H1 (cell line): Measurements from ENCODE around the gene DSCAM. TPM values are rescaled to one million over a fixed set of nuclear protein-coding genes. Genes with fewer than 3 reads are reported as not detected.

ENCODE experiments used
- FOSL1 ChIP-seq: IDR thresholded peaks from 2 replicates; pipeline ENCODE4 v1.6.1; 2011; ENCODE audit warnings: mild to moderate bottlenecking, low read depth, low read length, moderate library complexity; ENCODE audit not compliant: insufficient read depth
- GABPA ChIP-seq: IDR thresholded peaks from 2 replicates; pipeline ENCODE4 v1.6.1; 2011; ENCODE audit warnings: mild to moderate bottlenecking, low read length, moderate library complexity, borderline replicate concordance; ENCODE audit not compliant: insufficient read depth
- HDAC2 ChIP-seq, 2 experiments: fragments of 300-600 bp in 1 of 2; sonication (generic) in 1 of 2; IDR thresholded peaks; 2 replicates each; pipeline ENCODE4 v1.6.1; 2011 to 2012; ENCODE audit warnings: low read depth in 2 of 2, low read length in 2 of 2, mild to moderate bottlenecking in 2 of 2, moderate library complexity in 2 of 2, borderline replicate concordance in 1 of 2, inconsistent platforms in 1 of 2
- PHF8 ChIP-seq: fragments of 200-600 bp; sonication (generic); conservative IDR thresholded peaks from 2 replicates; pipeline ENCODE4 v1.7.1; 2012; ENCODE audit warnings: low read depth, mild to moderate bottlenecking, inconsistent platforms, low read length, moderate library complexity
- POLR2A ChIP-seq, 2 experiments: IDR thresholded peaks; 1 replicate in 1 of 2; 2 replicates in 1 of 2; pipeline ENCODE4 v1.6.1; 2011; ENCODE audit warnings: low read depth in 2 of 2, low read length in 2 of 2, mild to moderate bottlenecking in 2 of 2; ENCODE audit errors: control extremely low read depth in 1 of 2
- SIN3A ChIP-seq, 2 experiments: IDR thresholded peaks in 1 of 2; conservative IDR thresholded peaks in 1 of 2; 2 replicates each; pipeline ENCODE4 v1.6.1; 2011 to 2012; ENCODE audit warnings: low read length in 2 of 2, improper control_type of control experiment in 1 of 2, low read depth in 1 of 2, mild to moderate bottlenecking in 1 of 2
- SP1 ChIP-seq: IDR thresholded peaks from 2 replicates; pipeline ENCODE4 v1.6.1; 2011; ENCODE audit warnings: low read depth, low read length
- SUZ12 ChIP-seq: fragments of 200-600 bp; sonication (generic); IDR thresholded peaks from 2 replicates; pipeline ENCODE4 v1.6.1; 2012; ENCODE audit warnings: mild to moderate bottlenecking, inconsistent platforms, low read length, moderate library complexity, mixed read lengths
- polyA plus RNA-seq, 7 experiments: library from polyadenylated mRNA; depleted of rRNA in 3 of 7; stranded (reverse) in 5 of 7; unstranded in 2 of 7; fragments of >200 nt in 5 of 7; fragments of 200-250 nt in 2 of 7; gene quantifications; 1 replicate in 5 of 7; 2 replicates in 1 of 7; 4 replicates in 1 of 7; pipeline versions ENCODE4 v1.2.1 to v1.2.3, GENCODE V29; 2011 to 2013; ENCODE audit warnings: missing spikeins in 2 of 7, mixed read lengths in 2 of 7
- total RNA-seq: library from RNA; stranded (reverse); fragmentation: NEBNext Ultra II Directional; extraction: Animal tissue kit (Norgen Biotek cat#: 25700); gene quantifications from 2 replicates; pipeline ENCODE4 v1.2.1, GENCODE V29; 2021
- TF ChIP-seq, protein P1 (sequence below): IDR thresholded peaks from 2 replicates; pipeline ENCODE4 v1.6.1; 2011; ENCODE audit warnings: low read depth, mild to moderate bottlenecking, low read length; ENCODE audit not compliant: insufficient read depth

DSCAM gene
- total and polyA plus RNA-seq, 2 of the 8 experiments (the other 6 are each of a cell fraction or from before 2014, with no cell fraction given): 0.02 to 0.15 TPM

DNA sequence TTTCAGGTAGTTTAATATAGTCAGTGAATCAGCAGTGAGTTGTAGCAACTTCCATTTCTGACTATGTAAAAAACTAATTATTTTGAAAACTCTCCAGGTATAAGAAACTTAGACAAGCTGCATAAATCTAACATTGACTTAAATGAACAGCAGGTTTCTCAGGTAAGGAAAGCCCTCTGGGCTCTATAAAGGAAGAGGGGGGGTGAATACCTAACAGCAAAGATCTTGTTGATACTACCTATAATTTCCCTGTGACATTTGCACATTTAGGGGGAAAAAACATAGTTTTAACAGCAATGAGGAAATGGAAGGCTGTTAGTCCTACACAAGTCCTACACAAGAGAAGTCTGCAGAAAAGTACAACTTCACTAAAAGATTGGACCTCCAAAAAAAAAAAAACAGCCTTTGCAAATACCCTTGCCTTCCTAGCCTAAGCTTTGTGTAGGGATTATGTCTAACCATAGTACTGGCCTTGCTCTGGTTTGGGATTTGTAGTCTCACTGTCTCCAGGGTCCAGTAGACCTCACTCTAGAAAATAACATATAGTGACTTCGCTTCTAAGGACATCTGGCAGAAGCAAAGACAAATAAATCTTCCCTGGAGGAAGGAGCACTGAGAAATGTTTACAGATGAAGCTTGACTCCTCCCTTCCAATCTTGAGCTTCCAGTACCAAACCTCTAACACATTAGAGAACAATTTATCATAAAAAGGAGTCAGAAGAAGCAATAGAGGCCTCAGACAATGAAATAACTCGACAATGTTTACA lies 459.8 kb downstream of the DSCAM start (continued):
- no peak for TF ChIP-seq FOSL1
- TF ChIP-seq GABPA: no peak
- no peak for TF ChIP-seq HDAC2 (IDR thresholded peaks at IDR 0.05; ENCODE audit: borderline replicate concordance in 1 of 2, low read depth in 2 of 2, low read length in 2 of 2)
- no peak for TF ChIP-seq SP1
- no peak for TF ChIP-seq PHF8
- no peak for TF ChIP-seq SUZ12
- TF ChIP-seq SIN3A (conservative IDR thresholded peaks at IDR 0.05 in 1 of 2, IDR thresholded peaks at IDR 0.05 in 1 of 2; ENCODE audit: low read depth in 1 of 2, low read length in 2 of 2): no peak
- TF ChIP-seq, protein P1, sequence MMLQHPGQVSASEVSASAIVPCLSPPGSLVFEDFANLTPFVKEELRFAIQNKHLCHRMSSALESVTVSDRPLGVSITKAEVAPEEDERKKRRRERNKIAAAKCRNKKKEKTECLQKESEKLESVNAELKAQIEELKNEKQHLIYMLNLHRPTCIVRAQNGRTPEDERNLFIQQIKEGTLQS: no peak
- no peak for TF ChIP-seq POLR2A (IDR thresholded peaks at IDR 0.05; ENCODE audit: control extremely low read depth in 1 of 2, low read depth in 2 of 2, low read length in 2 of 2)
